SU-DHL-6 (cell line): ENCODE data around the gene YLPM1.

Source experiments
- H2AFZ ChIP-seq: fragments of 200-600 bp; sonication (generic); 2 replicates; pipeline ENCODE4 v1.6.1; 2014; ENCODE audit warnings: low read depth, mild to moderate bottlenecking, moderate library complexity, mixed read lengths, antibody characterized with exemption, low read length; ENCODE audit not compliant: severe bottlenecking
- H3F3A ChIP-seq: fragments of 200-600 bp; shearing (Covaris generic); 2 replicates; pipeline ENCODE4 v1.6.0; 2016; ENCODE audit warnings: antibody characterized with exemption, mild to moderate bottlenecking; ENCODE audit not compliant: insufficient read depth
- H3K27ac ChIP-seq: fragments of 200-600 bp; sonication (generic); 2 replicates; pipeline ENCODE4 v1.5.1; 2016; ENCODE audit warnings: low read depth, mild to moderate bottlenecking, low read length, moderate library complexity, mixed read lengths
- H3K27me3 ChIP-seq: fragments of 200-600 bp; sonication (generic), shearing (Covaris generic); 2 replicates; pipeline ENCODE4 v1.6.0; 2014; ENCODE audit warnings: mild to moderate bottlenecking, low read length
- H3K36me3 ChIP-seq: fragments of 200-600 bp; sonication (generic); 2 replicates; pipeline ENCODE4 v1.6.1; 2014; ENCODE audit warnings: mild to moderate bottlenecking, low read length, mixed read lengths
- H3K4me2 ChIP-seq: fragments of 300-600, 200-600 bp; shearing (Covaris generic), sonication (generic); 2 replicates; pipeline ENCODE4 v1.6.0; 2014; ENCODE audit warnings: low read length, low read depth, mild to moderate bottlenecking; ENCODE audit not compliant: poor library complexity, severe bottlenecking
- H3K4me3 ChIP-seq: fragments of 200-600 bp; sonication (generic); 2 replicates; pipeline ENCODE4 v1.5.1; 2014; ENCODE audit warnings: antibody characterized with exemption, low read length, mild to moderate bottlenecking, mixed read lengths; ENCODE audit not compliant: insufficient read depth, poor library complexity, severe bottlenecking
- H3K79me2 ChIP-seq: fragments of 200-600 bp; sonication (generic); 2 replicates; pipeline ENCODE4 v1.6.1; 2014; ENCODE audit warnings: mild to moderate bottlenecking, low read length, moderate library complexity; ENCODE audit not compliant: insufficient read depth
- H3K9ac ChIP-seq: fragments of 200-600 bp; sonication (generic); 2 replicates; pipeline ENCODE4 v1.7.0; 2014; ENCODE audit warnings: mild to moderate bottlenecking, low read length
- H3K9me2 ChIP-seq: fragments of 200-600 bp; sonication (generic); replicated peaks from 2 replicates; pipeline ENCODE4 v1.6.1; 2014; ENCODE audit warnings: low read length; ENCODE audit not compliant: insufficient read depth
- H3K9me3 ChIP-seq: fragments of 200-600 bp; sonication (generic); 2 replicates; pipeline ENCODE4 v1.6.1; 2014; ENCODE audit warnings: low read length, mixed read lengths; ENCODE audit not compliant: insufficient read depth
- H4K20me1 ChIP-seq: fragments of 200-600 bp; sonication (generic); 2 replicates; pipeline ENCODE4 v1.6.1; 2014; ENCODE audit warnings: low read depth, mild to moderate bottlenecking, antibody characterized with exemption, low read length, moderate library complexity, mixed read lengths
- CTCF ChIP-seq: fragments of 200-600 bp; sonication (generic); IDR thresholded peaks from one replicate; pipeline ENCODE4 v1.5.1; 2017; ENCODE audit warnings: antibody characterized with exemption, mild to moderate bottlenecking, low read length, moderate library complexity; ENCODE audit not compliant: insufficient read depth, poor library complexity, severe bottlenecking
- EZH2phosphoT487 ChIP-seq: fragments of 200-600 bp; sonication (generic), shearing (Covaris generic); conservative IDR thresholded peaks from 2 replicates; pipeline ENCODE4 v1.6.1; 2018; ENCODE audit warnings: mild to moderate bottlenecking, antibody characterized with exemption, low read length, moderate library complexity, mixed read lengths

Gene YLPM1

GRCh38 chr14:74867673-74868072, 104.6 kb downstream of the YLPM1 start:
- Histone ChIP-seq H3K4me2 (no peak overlapping the region), H3K9me3 (no peaks in the 10 kb centered on the region), H3K27ac (no peak overlapping the region)

GRCh38 chr14:74868739-74869138, 105.6 kb downstream of the YLPM1 start:
- Histone ChIP-seq H3K79me2 (no peaks in the 10 kb centered on the region), H3K27me3 (no peaks in the 10 kb centered on the region), H2AFZ (no peak overlapping the region), H3K27ac (no peak overlapping the region), H3K4me2 (no peak overlapping the region), H4K20me1 (no peaks in the 10 kb centered on the region), H3K9ac (no peak overlapping the region), H3K9me3 (no peaks in the 10 kb centered on the region), H3K4me3 (no peak overlapping the region), H3K9me2 (no peaks in the 10 kb centered on the region), H3K36me3 (no peaks in the 10 kb centered on the region), H3F3A (no peaks in the 10 kb centered on the region)
- no peak for TF ChIP-seq EZH2phosphoT487

More at GRCh38 chr14:74867673-74868072, 104.6 kb downstream of the YLPM1 start:
- Histone ChIP-seq H4K20me1 (no peaks in the 10 kb centered on the region), H3K4me3 (no peak overlapping the region), H3K9ac (no peak overlapping the region), H3K9me2 (no peaks in the 10 kb centered on the region), H3K79me2 (no peaks in the 10 kb centered on the region), H3F3A (no peaks in the 10 kb centered on the region), H3K27me3 (no peaks in the 10 kb centered on the region), H3K36me3 (no peaks in the 10 kb centered on the region), H2AFZ (no peak overlapping the region)
- TF ChIP-seq CTCF (no peak), EZH2phosphoT487 (no peak)

- no peaks in the 10 kb centered on the region for H3F3A ChIP-seq
- H3K27ac ChIP-seq: no peak overlapping the region
- TF ChIP-seq CTCF: no peak
- TF ChIP-seq EZH2phosphoT487: no peak
- H2AFZ ChIP-seq: no peak overlapping the region
- H3K4me2 ChIP-seq: no peak overlapping the region
- H3K79me2 ChIP-seq: no peaks in the 10 kb centered on the region
- no peaks in the 10 kb centered on the region for H3K9me3 ChIP-seq
- H3K9me2 ChIP-seq: no peaks in the 10 kb centered on the region
- H3K4me3 ChIP-seq: no peak overlapping the region
- H3K27me3 ChIP-seq: no peaks in the 10 kb centered on the region
- H3K9ac ChIP-seq: no peak overlapping the region
- H4K20me1 ChIP-seq: no peaks in the 10 kb centered on the region
- no peaks in the 10 kb centered on the region for H3K36me3 ChIP-seq
These were observed 108.7 kb downstream of the YLPM1 start for GRCh38 chr14:74871819-74872218.

- H3K27me3 ChIP-seq: no peaks in the 10 kb centered on the region
- H4K20me1 ChIP-seq: no peaks in the 10 kb centered on the region
- H3K4me3 ChIP-seq: no peak overlapping the region
- no peaks in the 10 kb centered on the region for H3K79me2 ChIP-seq
- TF ChIP-seq EZH2phosphoT487 (no peak), CTCF (no peak)
- H2AFZ ChIP-seq: no peak overlapping the region
- H3F3A ChIP-seq: no peaks in the 10 kb centered on the region
- H3K9me2 ChIP-seq: no peaks in the 10 kb centered on the region
- no peak overlapping the region for H3K4me2 ChIP-seq
- H3K27ac ChIP-seq: no peak overlapping the region
- no peak overlapping the region for H3K9ac ChIP-seq
- H3K9me3 ChIP-seq: no peaks in the 10 kb centered on the region
- H3K36me3 ChIP-seq: no peaks in the 10 kb centered on the region
These were observed 112.1 kb downstream of the YLPM1 start for GRCh38 chr14:74875204-74875603.
